Activated CD4-positive, alpha-beta T cell treated with anti-CD3 and anti-CD28 coated beads for 36 hours (primary cell): ENCODE results near the gene NME8. TPM values are rescaled to one million over a fixed set of nuclear protein-coding genes. Genes with fewer than 3 reads are reported as not detected.

Experiments
- ATAC-seq: fragments of 200-7000 bp; cut with Tn5 transposase; one replicate; pipeline ENCODE4 v1.10.0; 2021; ENCODE audit warnings: mild to moderate bottlenecking, moderate library complexity
- CTCF ChIA-PET: fragments of 350-600 bp; sonication (Branson Sonifier 250); formaldehyde crosslinking; loops from one replicate; lab custom pipeline; 2021; ENCODE audit warnings: antibody characterized with exemption; lab: Charles Lee
- POLR2A ChIA-PET: fragments of 350-600 bp; sonication (Branson Sonifier 250); formaldehyde crosslinking; loops from one replicate; lab custom pipeline; 2021; ENCODE audit warnings: antibody characterized with exemption, inconsistent platforms; lab: Charles Lee
- DNase-seq: peaks from one replicate; pipeline ENCODE4 v3.0.0-alpha.2; 2020
- H3K27ac Mint-ChIP-seq: one replicate; pipeline ENCODE4 v1.8.0; 2021; ENCODE audit warnings: mixed read lengths
- H3K27me3 Mint-ChIP-seq: one replicate; pipeline ENCODE4 v1.8.0; 2021; ENCODE audit warnings: mixed read lengths
- H3K36me3 Mint-ChIP-seq: one replicate; pipeline ENCODE4 v1.8.0; 2021; ENCODE audit warnings: low read depth, mixed read lengths
- H3K4me1 Mint-ChIP-seq: one replicate; pipeline ENCODE4 v1.8.0; 2021; ENCODE audit warnings: mixed read lengths
- H3K4me3 Mint-ChIP-seq: one replicate; pipeline ENCODE4 v1.8.0; 2021; ENCODE audit warnings: mild to moderate bottlenecking, moderate library complexity, mixed read lengths
- H3K9me3 Mint-ChIP-seq: one replicate; pipeline ENCODE4 v1.8.0; 2021; ENCODE audit warnings: low read depth, mixed read lengths
- intact Hi-C, 2 experiments: fragments of 100-400 bp; cut with DNase I in 1 of 2; cut with micrococcal nuclease in 1 of 2; formaldehyde crosslinking; loops; one replicate each; pipeline versions ENCODE4 v1.14.2 to v1.15.1; 2022 to 2024; cut with DNase I, micrococcal nuclease
- total RNA-seq, 2 experiments: library from RNA; stranded (reverse); gene quantifications; one replicate each; pipeline ENCODE4 v1.2.3, GENCODE V29; 2021

NME8 gene
- total RNA-seq, 2 experiments from 2014 or later, result not detected

GRCh38 chr7:37943905-37944736, 95.7 kb downstream of the NME8 start:
- ATAC-seq (no peak), DNase-seq (no peak)
- H3K27me3 Mint-ChIP-seq, result no peaks in the 10 kb centered on the region
- ChIA-PET CTCF (interaction anchor here (1.6 kb wide), 1 partner anchor 271 kb away, joined by 4 read pairs; no protein-coding TSS in a partner anchor), POLR2A (no interaction called here)
- H3K4me1 Mint-ChIP-seq, result no peaks in the 10 kb centered on the region
- H3K4me3 Mint-ChIP-seq, result no peak overlapping the region
- intact Hi-C loops, result no loop called here
- no peak overlapping the region for H3K27ac Mint-ChIP-seq
- H3K36me3 Mint-ChIP-seq, result no peaks in the 10 kb centered on the region
- H3K9me3 Mint-ChIP-seq, result peaks cover 4% of the 10 kb centered on the region

GRCh38 chr7:37944737-37945054, 96.3 kb downstream of the NME8 start:
- ATAC-seq, result no peak
- no peak overlapping the region for H3K27ac Mint-ChIP-seq
- no peak overlapping the region for H3K4me3 Mint-ChIP-seq
- no peaks in the 10 kb centered on the region for H3K36me3 Mint-ChIP-seq
- no peaks in the 10 kb centered on the region for H3K4me1 Mint-ChIP-seq
- no peaks in the 10 kb centered on the region for H3K27me3 Mint-ChIP-seq
- intact Hi-C loops, result no loop called here
- peaks cover 4% of the 10 kb centered on the region for H3K9me3 Mint-ChIP-seq
- ChIA-PET CTCF (interaction anchor here (1.6 kb wide), 1 partner anchor 271 kb away, joined by 4 read pairs; no protein-coding TSS in a partner anchor), POLR2A (no interaction called here)
- no peak for DNase-seq

- H3K9me3 Mint-ChIP-seq, result peaks cover 4% of the 10 kb centered on the region
- H3K4me3 Mint-ChIP-seq, result no peak overlapping the region
- H3K4me1 Mint-ChIP-seq, result no peaks in the 10 kb centered on the region
- H3K27ac Mint-ChIP-seq, result no peak overlapping the region
- H3K27me3 Mint-ChIP-seq, result no peaks in the 10 kb centered on the region
- ATAC-seq (no peak), DNase-seq (no peak)
- intact Hi-C loops, result no loop called here
- POLR2A ChIA-PET, result no interaction called here
- CTCF ChIA-PET, result no interaction called here
- H3K36me3 Mint-ChIP-seq, result no peaks in the 10 kb centered on the region
Observed at GRCh38 chr7:37945336-37945735, 96.9 kb downstream of the NME8 start.

- POLR2A ChIA-PET, result no interaction called here
- no peak for ATAC-seq
Observed at GRCh38 chr7:37947138-37947940, 98.9 kb downstream of the NME8 start.

GRCh38 chr7:37947941-37948210, 99.5 kb downstream of the NME8 start:
- POLR2A ChIA-PET, result no interaction called here
- DNase-seq, result no peak
- H3K36me3 Mint-ChIP-seq, result no peaks in the 10 kb centered on the region
- no peaks in the 10 kb centered on the region for H3K4me1 Mint-ChIP-seq
- H3K27me3 Mint-ChIP-seq, result no peaks in the 10 kb centered on the region
- peaks cover 4% of the 10 kb centered on the region for H3K9me3 Mint-ChIP-seq
- intact Hi-C loops, result no loop called here
- no peak for ATAC-seq
- H3K27ac Mint-ChIP-seq, result no peak overlapping the region
- no peak overlapping the region for H3K4me3 Mint-ChIP-seq
- CTCF ChIA-PET, result no interaction called here

More at GRCh38 chr7:37947138-37947940, 98.9 kb downstream of the NME8 start:
- no peaks in the 10 kb centered on the region for H3K36me3 Mint-ChIP-seq
- DNase-seq, result no peak
- CTCF ChIA-PET, result no interaction called here
- no peak overlapping the region for H3K27ac Mint-ChIP-seq
- H3K4me1 Mint-ChIP-seq, result no peaks in the 10 kb centered on the region
- H3K9me3 Mint-ChIP-seq, result peaks cover 4% of the 10 kb centered on the region
- H3K27me3 Mint-ChIP-seq, result no peaks in the 10 kb centered on the region
- intact Hi-C loops, result no loop called here
- H3K4me3 Mint-ChIP-seq, result no peak overlapping the region

Other genes starting within 250 kb of the NME8 start
- gene GPR141, start 164.8 kb upstream of the NME8 start, total RNA-seq, result not detected
- not detected for gene SFRP4, start 68.2 kb downstream of the NME8 start, total RNA-seq
- 1 to 10 TPM; 1.8 to 2.7 TPM for gene EPDR1, start 72.0 kb downstream of the NME8 start, total RNA-seq